GF-D8 (cell line): Measurements from ENCODE around the gene THAP2.

ENCODE experiments used
- DNase-seq: peaks from one replicate; lab custom pipeline; 2025; lab: John Stamatoyannopoulos, UW

The THAP2 gene

DNA sequence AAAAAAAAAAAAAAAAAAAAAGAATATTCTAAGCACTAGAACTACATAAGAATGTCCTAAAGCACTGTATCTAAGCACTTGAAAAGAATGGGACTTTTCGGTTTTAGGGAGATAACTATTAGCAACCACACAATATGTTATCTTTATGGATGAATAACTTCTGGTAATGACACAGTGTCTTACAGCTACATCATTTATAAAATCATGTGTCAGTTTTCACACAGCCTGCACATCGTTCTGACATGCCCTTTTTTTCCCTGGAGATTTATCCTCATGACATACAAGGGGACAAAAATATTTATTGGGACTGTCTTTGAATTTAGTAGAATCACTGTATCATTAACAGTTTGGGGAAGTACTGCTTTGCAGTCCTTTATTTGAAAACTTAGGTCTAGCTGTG lies 39.1 kb downstream of the THAP2 start:
- no peak for DNase-seq

DNA sequence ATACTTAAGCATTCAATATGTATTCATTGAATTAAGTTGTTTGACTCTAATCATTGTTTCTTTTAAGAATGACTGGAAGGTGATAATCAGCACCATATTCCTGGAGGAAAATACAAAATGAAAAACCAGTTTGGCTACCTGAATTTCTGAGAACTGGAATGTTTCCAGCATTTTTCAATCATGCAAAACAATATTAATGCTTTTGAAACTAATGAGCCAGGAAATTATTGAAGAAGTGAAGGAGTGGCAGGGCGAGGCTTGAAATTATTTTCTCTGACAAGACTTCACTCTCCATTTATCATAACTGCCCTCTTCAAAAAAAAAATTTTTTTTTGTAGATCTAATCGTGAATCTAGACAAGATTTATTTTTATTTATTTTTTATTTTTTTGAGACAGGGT lies 40.8 kb downstream of the THAP2 start:
- DNase-seq, result no peak

- DNase-seq, result no peak
Measured at GRCh38 chr12:71708658-71709057, 44.6 kb downstream of the THAP2 start.

DNA sequence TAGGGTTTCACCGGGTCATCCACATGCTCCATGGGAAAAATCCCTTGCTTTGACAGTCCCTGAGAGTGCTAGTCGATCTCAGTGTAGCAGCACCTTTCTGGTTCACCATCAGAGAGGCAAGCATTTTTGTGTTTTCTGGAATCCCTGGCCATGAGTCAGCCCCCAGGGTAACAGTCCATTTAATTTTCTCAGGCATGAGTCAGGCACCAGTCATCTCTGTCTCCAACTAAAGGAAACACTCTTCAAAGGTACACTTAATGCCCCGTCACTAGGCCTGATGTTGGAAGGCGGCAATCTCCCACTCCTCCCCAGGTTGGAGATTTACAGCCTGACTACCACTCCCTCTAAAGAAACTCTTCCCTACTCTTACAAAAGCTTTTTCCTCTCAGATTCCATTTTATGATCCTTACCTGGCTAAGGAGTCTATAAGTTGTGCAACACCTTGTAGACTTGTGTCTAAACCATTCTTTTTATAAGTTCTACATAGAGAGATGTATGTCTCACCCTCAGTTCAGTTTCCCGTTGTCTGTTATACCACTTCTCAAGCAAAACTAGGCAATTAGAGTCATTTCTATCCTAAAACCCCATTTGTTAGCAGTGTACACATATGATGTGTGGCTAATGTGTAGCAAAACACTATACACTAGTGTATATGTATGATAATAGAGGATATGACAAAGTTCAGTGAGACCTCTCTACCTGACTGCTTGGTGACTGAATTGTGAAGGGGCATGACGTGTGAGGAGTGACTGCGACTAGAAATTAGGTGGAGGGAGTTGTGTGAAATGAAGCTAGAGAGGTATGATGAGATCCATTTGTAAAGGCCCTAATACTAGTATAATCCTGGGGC lies 46.4 kb downstream of the THAP2 start:
- DNase-seq, result no peak

- DNase-seq, result no peak
Measured at GRCh38 chr12:71718611-71719010, 54.5 kb downstream of the THAP2 start.

GRCh38 chr12:71719647-71720370 lies 55.7 kb downstream of the THAP2 start:
- no peak for DNase-seq

- no peak for DNase-seq
Measured at GRCh38 chr12:71721783-71722505, 57.8 kb downstream of the THAP2 start.

DNA sequence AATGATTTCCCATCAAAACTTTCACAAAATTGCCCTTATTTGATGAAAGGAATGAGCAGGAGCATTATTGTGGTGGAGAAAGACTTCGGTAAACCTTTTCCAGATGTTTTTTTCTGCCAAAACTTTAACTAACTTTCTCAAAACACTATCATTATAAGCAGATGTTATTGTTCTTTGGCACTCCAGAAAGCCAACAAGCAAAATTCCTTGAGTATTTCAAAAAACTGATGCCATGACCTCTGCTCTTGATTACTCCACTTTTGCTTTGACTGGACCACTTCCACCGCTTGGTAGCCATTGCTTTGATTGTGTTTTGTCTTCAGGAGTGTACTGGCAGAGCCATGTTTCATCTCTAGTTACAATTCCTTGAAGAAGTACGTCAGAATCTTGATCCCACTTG lies 60.9 kb downstream of the THAP2 start:
- no peak for DNase-seq

DNA sequence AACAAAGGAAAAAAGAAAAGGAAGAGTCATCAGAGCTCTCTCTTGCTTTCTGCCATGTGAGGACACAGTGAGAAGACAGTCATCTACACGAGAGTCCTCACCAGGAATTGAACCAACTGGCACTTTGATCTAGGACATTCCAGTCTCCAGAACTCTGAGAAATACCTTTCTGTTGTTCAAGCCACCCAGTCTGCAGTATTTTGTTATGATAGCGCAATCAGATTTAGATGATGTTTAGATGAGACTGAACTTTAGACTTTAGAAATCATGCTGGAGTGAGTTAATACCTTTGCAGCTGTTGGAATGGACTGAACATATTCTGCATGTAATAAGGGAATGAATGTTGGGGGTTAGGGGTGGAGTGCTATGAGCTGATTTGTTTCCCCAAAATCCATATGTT lies 62.4 kb downstream of the THAP2 start:
- DNase-seq, result no peak

GRCh38 chr12:71727958-71728357 lies 63.9 kb downstream of the THAP2 start:
- no peak for DNase-seq
